IPS DF 19.7 (cell line): ENCODE results near the gene ARHGAP40.

ENCODE experiments used
- DNase-seq: peaks from one replicate; pipeline ENCODE4 v3.0.0-alpha.2; 2013; ENCODE audit warnings: low read depth, low spot score

Gene ARHGAP40

DNA sequence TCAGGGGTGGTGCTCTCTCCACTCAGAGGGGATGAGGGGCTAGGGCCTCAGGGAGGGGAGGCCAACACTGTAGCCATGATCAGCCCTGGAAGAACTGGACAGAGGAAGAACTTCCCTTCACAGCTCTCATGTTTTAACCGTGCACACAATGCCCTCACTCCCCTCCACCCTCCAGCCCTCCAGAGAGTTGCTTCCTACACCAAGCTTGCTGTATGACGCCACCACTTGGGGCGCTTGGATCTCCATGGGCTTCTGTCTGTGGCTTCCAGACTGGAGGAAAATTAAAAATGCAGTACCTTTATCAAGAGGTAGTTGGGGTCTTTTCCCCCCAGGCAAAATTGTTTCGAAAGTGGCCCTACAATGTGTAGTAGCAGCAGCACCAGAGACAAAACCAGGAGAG lies 48.4 kb downstream of the ARHGAP40 start:
- no peak for DNase-seq

GRCh38 chr20:38651154-38651553 lies 49.5 kb downstream of the ARHGAP40 start:
- DNase-seq = no peak

- DNase-seq = no peak
Measured at GRCh38 chr20:38651562-38651961, 50.0 kb downstream of the ARHGAP40 start.

DNA sequence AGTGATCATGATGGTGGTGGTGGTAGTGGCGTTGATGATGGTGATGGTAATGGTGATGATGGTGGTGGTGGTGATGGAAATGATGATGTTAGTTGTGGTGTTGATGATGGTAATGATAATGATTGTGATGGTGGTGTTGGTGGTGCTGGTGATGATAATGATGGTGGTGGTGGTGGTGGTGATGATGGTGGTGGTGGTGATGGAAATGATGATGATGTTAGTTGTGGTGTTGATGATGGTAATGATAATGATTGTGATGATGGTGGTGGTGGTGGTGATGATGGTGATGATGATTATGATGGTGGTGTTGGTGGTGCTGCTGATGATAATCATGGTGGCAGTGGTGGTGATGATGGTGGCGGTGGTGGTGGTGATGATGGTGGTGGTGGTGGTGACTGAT lies 51.4 kb downstream of the ARHGAP40 start:
- DNase-seq = no peak

DNA sequence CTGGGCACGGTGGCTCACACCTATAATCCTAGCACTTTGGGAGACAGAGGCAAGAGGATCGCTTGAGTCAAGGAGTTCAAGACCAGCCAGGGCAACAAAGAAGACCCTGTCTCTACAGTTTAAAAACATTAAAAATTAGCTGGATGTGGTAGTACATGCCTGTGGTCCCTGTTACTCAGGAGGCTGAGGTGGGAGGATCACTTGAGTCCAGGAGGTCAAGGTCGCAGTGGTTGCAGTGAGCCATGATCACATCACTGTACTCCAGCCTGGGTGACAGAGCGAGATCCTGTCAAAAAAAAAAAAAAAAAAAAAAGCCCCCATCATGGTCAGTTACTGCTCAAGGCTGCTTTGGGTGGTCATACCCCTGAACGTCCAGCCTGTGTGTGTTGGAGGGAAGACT lies 55.8 kb downstream of the ARHGAP40 start:
- no peak for DNase-seq

GRCh38 chr20:38658879-38659596 lies 57.4 kb downstream of the ARHGAP40 start:
- DNase-seq = no peak

DNA sequence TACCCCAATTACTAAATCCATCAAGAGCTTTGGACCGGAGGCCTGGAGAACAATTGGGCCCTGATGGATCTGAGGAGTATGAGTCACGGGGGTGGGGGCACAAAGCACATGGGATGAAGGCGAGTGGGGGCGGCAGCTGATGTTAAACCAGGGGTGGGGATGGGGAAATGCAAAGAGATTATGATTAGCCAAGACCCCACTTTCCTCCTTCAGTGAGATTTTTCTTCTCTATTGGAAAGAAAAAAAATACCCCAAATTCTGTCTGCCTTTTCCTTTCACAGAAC lies 57.9 kb downstream of the ARHGAP40 start:
- no peak for DNase-seq

- no peak for DNase-seq
Measured at GRCh38 chr20:38660429-38660828, 58.8 kb downstream of the ARHGAP40 start.

DNA sequence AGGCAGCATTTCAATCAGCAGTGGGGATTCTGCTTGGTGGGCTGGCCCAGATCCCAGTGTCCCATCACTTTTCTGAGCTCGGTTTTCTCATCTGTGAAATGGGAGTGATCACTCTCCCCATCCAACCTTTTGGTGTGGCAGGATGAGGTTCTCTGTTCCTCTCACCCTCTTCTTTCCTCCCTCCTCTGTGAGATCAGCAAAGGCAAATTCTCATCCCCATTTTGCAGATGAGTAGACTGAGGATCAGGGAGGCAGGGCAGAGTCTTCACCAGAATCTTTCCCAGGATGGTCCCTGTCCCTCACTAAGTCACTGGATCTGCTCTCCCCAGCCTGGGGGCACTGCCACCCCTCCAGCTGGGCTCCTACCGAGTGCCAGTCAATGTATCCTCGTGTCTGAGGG lies 62.1 kb downstream of the ARHGAP40 start:
- no peak for DNase-seq

- DNase-seq = no peak
Measured at GRCh38 chr20:38664284-38664683, 62.7 kb downstream of the ARHGAP40 start.

- no peak for DNase-seq
Measured at GRCh38 chr20:38665094-38665493, 63.5 kb downstream of the ARHGAP40 start.

DNA sequence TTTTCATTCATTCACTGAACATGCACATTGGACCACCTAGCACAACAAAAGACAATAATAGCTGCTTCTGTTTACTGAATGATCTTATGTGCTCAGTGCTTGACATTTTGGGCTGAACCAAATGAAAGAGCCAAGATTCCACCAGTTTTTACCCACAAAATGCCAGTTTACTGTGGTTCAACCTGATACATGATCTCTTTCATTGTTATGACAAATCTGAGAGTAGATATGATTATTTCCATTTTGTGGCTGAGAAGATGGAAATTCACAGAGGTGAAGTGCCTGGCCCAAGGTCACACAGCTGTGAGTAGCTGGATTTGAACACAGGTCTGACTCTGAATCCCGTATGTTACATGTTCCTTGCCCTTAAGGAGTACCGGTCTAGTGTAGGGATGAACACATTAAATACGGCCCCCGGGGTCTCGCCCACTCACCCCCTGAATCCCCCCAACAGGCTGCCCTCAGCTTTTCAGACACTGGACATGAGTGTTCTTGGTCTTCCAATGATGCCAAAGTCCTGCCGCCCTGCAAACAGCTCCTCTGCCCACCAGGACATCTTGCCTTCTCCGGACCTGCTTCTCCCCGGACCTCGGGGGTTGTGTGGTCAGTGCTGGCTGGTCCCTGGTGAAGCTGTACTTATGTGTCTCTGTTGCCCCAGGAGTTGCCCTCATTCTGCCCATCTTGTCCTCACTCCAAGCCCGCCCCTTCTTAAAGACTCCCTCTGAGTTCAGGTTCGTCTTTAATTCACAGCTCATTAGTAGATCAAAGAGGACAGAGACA lies 64.1 kb downstream of the ARHGAP40 start:
- no peak for DNase-seq

GRCh38 chr20:38667417-38667956 lies 65.9 kb downstream of the ARHGAP40 start:
- no peak for DNase-seq

- DNase-seq = no peak
Measured at GRCh38 chr20:38669688-38670087, 68.1 kb downstream of the ARHGAP40 start.

- DNase-seq = no peak
Measured at GRCh38 chr20:38670786-38671185, 69.2 kb downstream of the ARHGAP40 start.

DNA sequence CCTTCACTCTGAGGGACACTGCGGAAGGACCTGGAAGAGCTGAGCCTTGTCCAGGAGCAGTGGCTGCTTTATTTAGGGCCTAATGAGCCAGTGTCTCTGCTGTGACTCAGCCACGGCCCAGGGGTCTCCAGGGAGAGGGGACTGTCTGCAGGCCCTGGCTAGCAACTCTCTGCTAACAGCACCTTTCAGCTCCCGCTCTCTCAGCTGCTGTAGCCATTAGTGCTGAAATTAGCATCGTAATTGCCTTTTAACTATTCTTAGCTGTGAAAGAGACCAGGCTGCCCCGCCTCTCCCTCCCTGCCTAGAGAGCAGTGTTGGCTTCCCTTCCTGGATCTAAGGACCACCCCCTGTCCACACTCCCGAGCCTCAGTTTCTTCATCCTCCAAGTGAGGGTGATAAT lies 69.6 kb downstream of the ARHGAP40 start:
- DNase-seq = no peak

DNA sequence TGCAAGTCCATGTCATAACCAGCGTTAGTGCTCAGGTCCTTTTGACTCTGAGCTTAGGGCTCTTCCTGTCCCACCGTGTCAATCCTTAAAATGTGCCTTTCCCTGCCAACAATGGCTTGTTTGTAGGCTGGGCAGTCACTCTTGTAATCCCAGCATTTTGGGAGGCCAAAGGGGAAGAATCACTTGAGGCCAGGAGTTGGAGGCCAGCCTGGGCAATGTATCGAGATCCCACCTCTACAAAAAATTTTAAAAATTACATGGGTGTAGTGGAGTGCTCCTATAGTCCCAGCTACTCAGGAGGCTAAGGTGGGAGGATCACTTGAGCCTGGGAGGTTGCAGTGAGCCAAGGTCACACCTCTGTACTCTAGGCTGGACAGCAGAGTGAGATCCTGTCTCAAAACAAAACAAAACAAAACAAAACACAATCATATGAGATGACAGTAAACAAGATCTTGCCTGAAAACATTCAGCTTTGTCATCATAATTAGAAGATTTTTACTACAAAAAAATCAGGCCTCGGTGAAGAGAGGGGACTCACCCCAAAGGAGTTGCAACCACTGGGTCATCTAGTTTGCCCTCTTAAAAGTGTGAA lies 70.2 kb downstream of the ARHGAP40 start:
- DNase-seq = no peak

DNA sequence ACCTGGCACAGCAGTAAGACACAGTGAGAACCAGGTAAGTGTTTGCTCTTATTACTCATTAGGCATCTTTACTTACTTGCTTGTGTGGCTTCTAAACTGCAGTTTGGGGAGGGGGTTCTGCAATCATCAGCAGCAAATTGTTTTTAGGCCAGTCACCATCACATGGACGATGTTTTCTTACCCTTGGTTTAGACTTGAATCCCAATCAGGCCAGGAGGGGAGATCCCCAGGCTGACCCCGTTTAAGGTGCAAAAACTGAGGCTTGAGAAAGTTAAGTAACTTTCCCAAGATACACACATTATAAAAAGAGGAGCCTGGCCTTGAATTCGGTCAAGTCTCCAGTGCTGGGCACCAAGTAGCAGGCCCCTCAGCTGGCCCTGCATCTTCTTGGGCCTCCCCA lies 70.9 kb downstream of the ARHGAP40 start:
- DNase-seq = no peak

- DNase-seq = no peak
Measured at GRCh38 chr20:38673261-38673660, 71.7 kb downstream of the ARHGAP40 start.

DNA sequence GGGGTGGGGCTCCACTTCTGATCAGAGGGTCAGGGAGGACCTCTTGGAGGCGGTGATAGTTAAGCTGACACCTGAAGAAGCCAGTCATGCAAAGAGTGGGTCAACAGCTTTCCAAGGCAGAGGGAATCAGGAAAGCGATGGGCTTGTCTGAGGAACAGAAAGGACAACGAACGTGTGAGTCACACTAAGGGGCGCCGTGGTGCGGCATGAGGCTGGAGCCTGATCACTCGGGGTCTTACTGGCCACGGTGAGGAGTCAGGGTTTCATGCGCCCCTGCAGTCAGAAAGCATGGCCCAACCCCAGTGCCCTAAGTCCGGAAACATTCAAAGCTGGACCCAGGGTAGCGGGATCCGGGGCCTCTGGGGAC lies 72.1 kb downstream of the ARHGAP40 start:
- DNase-seq = no peak

- DNase-seq = no peak
Measured at GRCh38 chr20:38674092-38674764, 72.6 kb downstream of the ARHGAP40 start.

GRCh38 chr20:38674765-38675133 lies 73.1 kb downstream of the ARHGAP40 start:
- DNase-seq = no peak
